Caco-2 (cell line): ENCODE data around the gene TMEM169. TPM values are rescaled to one million over a fixed set of nuclear protein-coding genes. Genes with fewer than 3 reads are reported as not detected.
"Not testable (repeated sequence)": the region's sequence is repeated elsewhere in the genome, so short reads cannot be mapped to it uniquely, and the experiment has no call there.

Experiments
- BruUV-seq: library from RNA; stranded (reverse); fragments of 400-500 nt; replicated peaks from 2 replicates; lab custom pipeline; 2021; lab: Mats Ljungman, UMichigan
- CTCF ChIA-PET: fragments of 300-600 bp; sonication (Branson Sonifier 250); formaldehyde crosslinking; loops from one replicate; lab custom pipeline; 2022; ENCODE audit warnings: antibody characterized with exemption; lab: Charles Lee
- POLR2A ChIA-PET: fragments of 300-600 bp; sonication (Branson Sonifier 250); formaldehyde crosslinking; loops from one replicate; lab custom pipeline; 2022; ENCODE audit warnings: antibody characterized with exemption; lab: Charles Lee
- DNase-seq, 2 experiments: peaks; one replicate each; pipeline versions ENCODE4 v3.0.0 to v3.0.0-alpha.2; 2020 to 2022
- H3K27me3 ChIP-seq: replicated peaks from 2 replicates; pipeline ENCODE4 v1.6.0; 2011; ENCODE audit warnings: low read length; ENCODE audit not compliant: control insufficient read depth, insufficient read depth
- H3K36me3 ChIP-seq: 2 replicates; pipeline ENCODE4 v1.5.1; 2011; ENCODE audit warnings: low read length; ENCODE audit not compliant: control insufficient read depth, insufficient read depth
- H3K4me1 ChIP-seq: fragments of 250-450 bp; sonication (Bioruptor Pico); 2 replicates; pipeline ENCODE4 v1.5.1; 2020; ENCODE audit warnings: mild to moderate bottlenecking
- H3K4me3 ChIP-seq: 2 replicates; pipeline ENCODE4 v1.5.1; 2011; ENCODE audit warnings: low read depth, mild to moderate bottlenecking, control low read depth, low read length
- H3K9me3 ChIP-seq: fragments of 250-450 bp; sonication (Bioruptor Pico); 2 replicates; pipeline ENCODE4 v1.5.1; 2020; ENCODE audit warnings: mild to moderate bottlenecking, moderate library complexity
- H3K27ac Mint-ChIP-seq: one replicate; pipeline ENCODE4 v1.8.0; 2022; ENCODE audit warnings: mixed read lengths; ENCODE audit not compliant: unreplicated experiment
- H3K27me3 Mint-ChIP-seq: one replicate; pipeline ENCODE4 v1.8.0; 2022; ENCODE audit warnings: mixed read lengths; ENCODE audit not compliant: insufficient read depth, unreplicated experiment
- H3K36me3 Mint-ChIP-seq: one replicate; pipeline ENCODE4 v1.8.0; 2022; ENCODE audit warnings: mild to moderate bottlenecking, mixed read lengths; ENCODE audit not compliant: insufficient read depth, unreplicated experiment
- H3K4me1 Mint-ChIP-seq: one replicate; pipeline ENCODE4 v1.8.0; 2022; ENCODE audit warnings: low read depth, mixed read lengths; ENCODE audit not compliant: unreplicated experiment
- H3K4me3 Mint-ChIP-seq: one replicate; pipeline ENCODE4 v1.8.0; 2022; ENCODE audit warnings: mild to moderate bottlenecking, moderate library complexity, mixed read lengths; ENCODE audit not compliant: unreplicated experiment
- H3K9me3 Mint-ChIP-seq: one replicate; pipeline ENCODE4 v1.8.0; 2022; ENCODE audit warnings: mixed read lengths; ENCODE audit not compliant: unreplicated experiment
- intact Hi-C: fragments of 100-400 bp; cut with micrococcal nuclease; formaldehyde crosslinking; loops from one replicate; pipeline ENCODE4 v1.10.0; 2022; ENCODE audit not compliant: unreplicated experiment
- total RNA-seq: library from RNA; stranded (reverse); gene quantifications from 2 replicates; pipeline ENCODE4 v1.2.3, GENCODE V29; 2022
- TF ChIP-seq, protein P1 (sequence below), 2 experiments: fragments of 200-600 bp in 1 of 2; IDR thresholded peaks; 1 replicate in 1 of 2; 2 replicates in 1 of 2; pipeline versions ENCODE4 v1.5.1 to v1.8.0; 2011 to 2022; ENCODE audit warnings: antibody characterized with exemption in 1 of 2, control low read depth in 1 of 2, inconsistent platforms in 1 of 2, low read depth in 1 of 2, low read length in 1 of 2, mild to moderate bottlenecking in 1 of 2, moderate library complexity in 1 of 2; ENCODE audit not compliant: insufficient read depth in 1 of 2, severe bottlenecking in 1 of 2, unreplicated experiment in 1 of 2

TMEM169 gene
- total RNA-seq, 1 experiment from 2014 or later: 1.3 TPM

- TF ChIP-seq, protein P1, sequence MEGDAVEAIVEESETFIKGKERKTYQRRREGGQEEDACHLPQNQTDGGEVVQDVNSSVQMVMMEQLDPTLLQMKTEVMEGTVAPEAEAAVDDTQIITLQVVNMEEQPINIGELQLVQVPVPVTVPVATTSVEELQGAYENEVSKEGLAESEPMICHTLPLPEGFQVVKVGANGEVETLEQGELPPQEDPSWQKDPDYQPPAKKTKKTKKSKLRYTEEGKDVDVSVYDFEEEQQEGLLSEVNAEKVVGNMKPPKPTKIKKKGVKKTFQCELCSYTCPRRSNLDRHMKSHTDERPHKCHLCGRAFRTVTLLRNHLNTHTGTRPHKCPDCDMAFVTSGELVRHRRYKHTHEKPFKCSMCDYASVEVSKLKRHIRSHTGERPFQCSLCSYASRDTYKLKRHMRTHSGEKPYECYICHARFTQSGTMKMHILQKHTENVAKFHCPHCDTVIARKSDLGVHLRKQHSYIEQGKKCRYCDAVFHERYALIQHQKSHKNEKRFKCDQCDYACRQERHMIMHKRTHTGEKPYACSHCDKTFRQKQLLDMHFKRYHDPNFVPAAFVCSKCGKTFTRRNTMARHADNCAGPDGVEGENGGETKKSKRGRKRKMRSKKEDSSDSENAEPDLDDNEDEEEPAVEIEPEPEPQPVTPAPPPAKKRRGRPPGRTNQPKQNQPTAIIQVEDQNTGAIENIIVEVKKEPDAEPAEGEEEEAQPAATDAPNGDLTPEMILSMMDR (IDR thresholded peaks at IDR 0.05; ENCODE audit: insufficient read depth in 1 of 2, low read depth in 1 of 2, low read length in 1 of 2, severe bottlenecking in 1 of 2, unreplicated experiment in 1 of 2): no peak
- intact Hi-C loops: no loop called here
- POLR2A ChIA-PET: no interaction called here
- CTCF ChIA-PET: no interaction called here
- Mint-ChIP-seq H3K27ac (no peak overlapping the region), H3K4me3 (no peak overlapping the region), H3K9me3 (no peaks in the 10 kb centered on the region), H3K4me1 (peaks cover 5% of the 10 kb centered on the region), H3K27me3 (no peaks in the 10 kb centered on the region), H3K36me3 (peaks cover 89% of the 10 kb centered on the region)
- H3K4me1 ChIP-seq: no peaks in the 10 kb centered on the region
- H3K27me3 ChIP-seq: no peaks in the 10 kb centered on the region
- no TSS peak for BruUV-seq
- no peak overlapping the region for H3K4me3 ChIP-seq
- DNase-seq: no peak
- peaks cover 5% of the 10 kb centered on the region for H3K36me3 ChIP-seq
- H3K9me3 ChIP-seq: no peaks in the 10 kb centered on the region
Measured at GRCh38 chr2:216133397-216133796, 51.7 kb downstream of the TMEM169 start.

GRCh38 chr2:216134958-216135541 lies 53.3 kb downstream of the TMEM169 start:
- no TSS peak for BruUV-seq
- Mint-ChIP-seq H3K27ac (no peak overlapping the region), H3K4me3 (no peak overlapping the region)

DNA sequence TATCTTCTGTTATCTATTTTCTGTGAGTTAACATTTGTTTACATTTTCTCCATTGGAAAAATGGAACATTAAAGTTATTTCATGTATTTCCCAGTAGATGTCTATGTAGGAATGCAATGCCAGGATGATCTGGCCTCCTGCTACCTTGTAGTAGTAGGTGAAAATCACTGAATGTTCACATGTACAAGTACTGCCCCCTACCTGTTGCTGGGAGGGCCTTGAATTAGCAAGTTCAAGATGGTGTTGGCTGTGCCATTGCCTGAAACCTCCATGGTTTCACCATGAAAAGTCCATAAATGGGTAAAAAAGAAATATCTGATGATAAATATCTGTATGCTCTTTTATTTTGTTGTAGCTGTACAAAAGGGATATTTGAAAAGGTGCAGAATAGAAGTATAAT lies 58.2 kb downstream of the TMEM169 start:
- Histone ChIP-seq H3K4me1 (no peaks in the 10 kb centered on the region), H3K9me3 (no peaks in the 10 kb centered on the region), H3K36me3 (peaks cover 5% of the 10 kb centered on the region), H3K4me3 (no peak overlapping the region), H3K27me3 (no peaks in the 10 kb centered on the region)
- POLR2A ChIA-PET: no interaction called here
- Mint-ChIP-seq H3K4me3 (no peak overlapping the region), H3K36me3 (peaks cover 64% of the 10 kb centered on the region), H3K4me1 (no peaks in the 10 kb centered on the region), H3K27me3 (no peaks in the 10 kb centered on the region), H3K9me3 (no peaks in the 10 kb centered on the region), H3K27ac (no peak overlapping the region)
- intact Hi-C loops: loop anchor here (1.0 kb wide), 1 partner anchor 76 kb away; no protein-coding TSS in a partner anchor
- CTCF ChIA-PET: no interaction called here
- BruUV-seq: no TSS peak
- TF ChIP-seq, protein P1 (IDR thresholded peaks at IDR 0.05; ENCODE audit: insufficient read depth in 1 of 2, low read depth in 1 of 2, low read length in 1 of 2, severe bottlenecking in 1 of 2, unreplicated experiment in 1 of 2): peak; percentile 41 to 47
- peak in 1 of 2 experiments; percentile 53 for DNase-seq

More at GRCh38 chr2:216134958-216135541, 53.3 kb downstream of the TMEM169 start:
- no peaks in the 10 kb centered on the region for H3K4me1 ChIP-seq
- no peaks in the 10 kb centered on the region for H3K9me3 ChIP-seq
- Mint-ChIP-seq H3K9me3 (no peaks in the 10 kb centered on the region), H3K27me3 (no peaks in the 10 kb centered on the region), H3K4me1 (peaks cover 5% of the 10 kb centered on the region), H3K36me3 (peaks cover 94% of the 10 kb centered on the region)
- intact Hi-C loops: no loop called here
- H3K36me3 ChIP-seq: peaks cover 5% of the 10 kb centered on the region
- no peak for DNase-seq
- no peaks in the 10 kb centered on the region for H3K27me3 ChIP-seq
- TF ChIP-seq, protein P1 (IDR thresholded peaks at IDR 0.05; ENCODE audit: insufficient read depth in 1 of 2, low read depth in 1 of 2, low read length in 1 of 2, severe bottlenecking in 1 of 2, unreplicated experiment in 1 of 2): no peak
- ChIA-PET POLR2A (no interaction called here), CTCF (no interaction called here)
- H3K4me3 ChIP-seq: no peak overlapping the region

DNA sequence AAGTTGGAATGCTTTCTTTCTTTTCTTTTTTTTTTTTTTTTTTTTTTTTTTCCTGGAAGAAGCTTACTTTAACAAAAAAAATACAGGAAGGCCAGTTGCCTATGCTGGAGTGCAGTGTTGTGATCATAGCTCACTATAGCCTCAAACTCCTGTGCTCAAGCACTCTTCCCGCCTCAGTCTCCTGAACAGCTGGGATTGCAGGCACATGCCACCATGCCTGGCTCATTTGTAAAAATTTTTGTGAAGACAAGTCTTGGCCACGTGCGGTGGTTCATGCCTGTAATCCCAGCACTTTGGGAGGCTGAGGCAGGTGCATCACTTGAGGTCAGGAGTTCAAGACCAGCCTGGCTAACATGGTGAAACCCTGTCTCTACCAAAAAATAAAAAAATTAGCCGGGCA lies 59.8 kb downstream of the TMEM169 start:
- H3K4me1 ChIP-seq, H3K4me3 Mint-ChIP-seq, POLR2A ChIA-PET, H3K9me3 Mint-ChIP-seq, H3K36me3 ChIP-seq, H3K4me1 Mint-ChIP-seq, H3K27me3 ChIP-seq, DNase-seq, H3K27ac Mint-ChIP-seq, H3K9me3 ChIP-seq, CTCF ChIA-PET, H3K27me3 Mint-ChIP-seq, H3K4me3 ChIP-seq, BruUV-seq, intact Hi-C loops: not testable (repeated sequence)
- peaks cover 48% of the 10 kb centered on the region for H3K36me3 Mint-ChIP-seq
